NCI-H187 treated with DMSO at 0.1 percent for 48 hours (cell line): ENCODE data around the gene QRFP.

Experiments used
- DNase-seq: peaks from one replicate; lab custom pipeline; 2025; lab: John Stamatoyannopoulos, UW

Gene QRFP

DNA sequence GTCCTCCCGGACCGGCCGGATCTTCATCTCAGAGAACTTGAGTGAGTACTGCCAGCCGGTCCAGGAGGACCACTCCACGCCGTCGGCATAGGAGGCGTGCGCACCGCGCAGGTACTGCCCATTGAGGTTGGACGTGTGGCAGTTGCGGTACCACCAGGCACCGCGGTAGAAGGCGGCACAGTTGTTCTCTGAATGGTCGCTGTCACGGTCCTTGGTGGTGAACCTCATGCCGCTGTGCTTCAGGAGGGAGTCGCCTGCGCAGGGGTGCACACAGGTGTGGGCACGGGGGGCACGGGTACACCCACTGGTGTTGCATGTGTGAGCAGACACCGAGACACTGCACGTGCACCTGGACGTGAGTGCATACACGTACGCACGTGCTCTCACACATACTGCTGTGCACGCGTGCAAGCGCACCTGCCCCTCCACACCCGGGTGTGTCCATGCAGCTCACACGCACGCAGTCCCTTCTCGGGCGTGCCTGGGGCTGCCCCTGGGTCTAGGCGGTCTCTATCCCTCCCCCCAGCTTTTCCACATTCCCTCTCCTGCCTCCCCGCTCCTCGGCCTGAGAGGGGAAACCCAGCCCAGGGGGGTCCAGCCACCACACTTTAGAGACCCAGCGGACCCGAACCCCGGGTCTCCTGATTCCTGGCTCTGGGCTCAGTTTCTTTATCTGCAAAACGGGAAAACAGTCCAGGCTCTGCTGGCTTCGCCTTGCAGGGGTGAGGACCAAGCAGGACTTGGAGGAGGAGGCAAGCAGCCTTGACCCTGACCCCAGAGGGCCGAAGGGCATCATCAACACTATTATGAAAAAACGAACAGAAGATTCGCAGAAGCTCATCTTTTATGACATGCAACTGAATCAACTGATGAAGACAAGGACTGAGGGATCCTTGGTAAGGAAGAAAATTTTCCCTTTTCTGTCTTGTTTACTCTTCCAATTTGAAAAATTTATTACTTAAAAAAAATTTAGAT is 7.7 kb upstream of the QRFP start:
- DNase-seq: no peak

DNA sequence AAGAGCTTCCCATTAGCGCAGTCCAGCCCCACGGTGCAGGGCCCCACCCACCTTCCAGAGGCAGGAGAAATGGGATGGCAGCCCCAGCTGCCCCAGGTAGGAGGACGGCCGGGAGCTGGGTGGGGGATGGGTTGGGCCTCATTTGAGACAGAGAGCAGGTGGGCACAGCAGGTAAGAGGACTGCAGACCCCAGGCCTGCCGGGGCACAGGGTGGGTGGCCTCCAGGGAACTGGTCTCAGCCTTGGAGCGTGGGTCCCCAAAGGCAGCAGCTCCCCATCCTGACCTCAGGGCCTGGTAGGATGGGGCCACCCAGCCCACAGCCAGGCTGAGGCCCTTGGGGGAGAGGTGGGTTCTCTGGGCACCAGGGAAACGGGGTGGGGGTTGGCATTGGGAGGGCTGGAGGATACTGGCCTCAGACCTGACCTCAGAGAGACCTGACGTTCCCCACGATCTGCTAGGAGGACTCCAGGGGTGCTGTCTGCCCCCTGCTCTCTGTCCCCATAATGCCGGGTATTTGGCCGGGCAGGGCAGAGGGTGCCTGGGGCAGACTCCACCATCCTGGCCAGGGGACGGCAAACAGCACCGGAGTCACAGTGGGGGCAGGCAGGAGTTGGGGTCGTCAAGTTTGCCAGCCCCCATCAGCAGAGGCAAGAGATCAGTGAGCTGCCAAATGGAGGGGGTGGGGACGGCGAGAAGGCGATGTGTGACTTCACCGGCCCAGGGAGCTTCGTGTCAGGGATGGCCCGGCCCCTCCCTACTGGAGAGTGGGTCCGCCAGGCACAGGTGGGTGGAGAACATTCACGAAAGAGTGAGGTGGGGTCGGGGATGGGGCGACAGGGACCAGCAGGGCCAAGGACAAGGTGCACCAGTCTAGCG is 6.8 kb upstream of the QRFP start:
- DNase-seq: no peak

DNA sequence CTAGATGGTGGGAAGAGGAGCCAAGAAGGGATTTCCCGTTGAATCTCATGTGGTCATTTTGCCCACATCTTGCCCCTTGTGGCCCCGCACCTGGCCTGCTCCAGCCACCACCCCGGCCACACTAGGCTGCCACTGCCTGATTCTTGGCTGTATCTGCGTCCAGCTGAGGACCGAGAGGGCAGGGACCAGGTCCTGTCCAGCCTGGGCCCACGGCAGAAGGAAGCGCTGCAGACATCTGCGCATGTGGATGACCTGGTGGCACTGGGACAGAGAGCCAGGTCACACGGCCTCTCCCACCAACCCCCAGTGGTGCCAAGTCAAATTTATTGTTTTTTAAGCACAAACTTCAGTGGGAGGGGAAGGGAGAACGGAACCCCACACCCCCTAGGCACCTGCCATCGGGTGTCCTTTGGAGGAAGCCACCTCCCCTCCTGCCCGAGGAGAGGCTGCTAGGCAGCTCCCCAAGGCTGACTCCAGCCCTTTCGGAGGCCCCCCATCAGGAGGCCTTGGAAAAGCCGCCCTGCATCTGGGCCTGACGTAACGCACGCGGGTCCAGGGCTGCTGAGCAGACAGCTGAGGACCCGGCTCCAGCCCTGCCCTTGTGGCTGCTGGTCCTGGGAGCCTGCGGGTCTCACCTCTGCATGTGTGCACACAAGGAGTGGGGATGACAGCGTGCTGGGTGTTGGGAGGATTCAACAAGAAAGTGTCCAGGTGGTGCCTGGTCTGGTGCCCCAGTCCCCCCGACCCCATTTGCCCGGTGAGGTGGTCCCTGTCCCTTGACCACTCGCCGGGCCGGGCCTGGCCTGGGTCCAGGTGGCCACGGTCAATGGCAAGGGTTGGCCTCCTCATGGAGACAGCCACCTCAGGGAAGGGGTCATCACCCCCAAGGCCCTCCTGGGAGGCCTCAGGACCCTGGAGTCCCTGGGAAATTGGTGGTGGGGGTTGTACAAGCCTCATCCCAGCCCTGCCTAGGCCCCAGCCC is 5.9 kb upstream of the QRFP start:
- no peak for DNase-seq

- no peak for DNase-seq
These were observed 5.0 kb upstream of the QRFP start for GRCh38 chr9:130901498-130902203.

DNA sequence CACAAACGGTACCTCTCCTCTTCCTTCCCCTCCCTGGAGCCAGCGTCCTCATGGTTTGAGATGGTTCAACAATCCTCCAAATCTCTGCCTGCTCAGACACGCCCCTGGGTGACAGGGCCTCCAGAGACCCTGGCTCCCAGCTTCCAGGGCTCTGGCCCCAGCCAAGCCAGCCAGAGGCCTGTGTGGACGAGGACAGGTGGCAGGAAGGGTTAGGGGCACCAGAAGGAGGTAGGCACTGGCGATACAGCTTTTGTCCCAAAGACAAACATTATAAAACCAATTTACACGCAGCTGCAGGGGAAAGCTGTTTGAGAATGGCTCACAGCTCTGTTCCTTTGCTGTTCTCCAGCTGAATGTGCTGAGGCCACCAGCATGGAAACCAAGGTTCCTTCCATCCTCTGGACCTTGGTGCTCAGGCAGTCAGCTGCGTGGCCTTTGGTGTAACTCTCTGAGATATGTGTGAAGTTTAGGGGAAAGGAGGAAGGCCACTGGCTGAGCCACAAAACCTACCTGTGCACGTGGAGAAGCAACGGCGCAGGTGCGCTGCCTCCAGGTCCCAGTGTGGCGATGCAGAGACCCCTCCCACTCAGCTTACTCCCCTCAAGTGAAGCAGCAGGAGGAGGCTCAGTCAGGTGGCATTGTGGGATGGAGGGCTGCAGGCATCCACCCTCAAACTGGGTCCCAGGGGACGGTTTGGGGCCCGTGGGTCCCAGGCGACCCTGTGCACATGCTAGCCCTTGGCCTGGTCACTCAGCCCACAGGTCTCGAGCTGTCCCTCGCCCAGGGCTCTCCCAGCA is 4.3 kb upstream of the QRFP start:
- DNase-seq: no peak

DNA sequence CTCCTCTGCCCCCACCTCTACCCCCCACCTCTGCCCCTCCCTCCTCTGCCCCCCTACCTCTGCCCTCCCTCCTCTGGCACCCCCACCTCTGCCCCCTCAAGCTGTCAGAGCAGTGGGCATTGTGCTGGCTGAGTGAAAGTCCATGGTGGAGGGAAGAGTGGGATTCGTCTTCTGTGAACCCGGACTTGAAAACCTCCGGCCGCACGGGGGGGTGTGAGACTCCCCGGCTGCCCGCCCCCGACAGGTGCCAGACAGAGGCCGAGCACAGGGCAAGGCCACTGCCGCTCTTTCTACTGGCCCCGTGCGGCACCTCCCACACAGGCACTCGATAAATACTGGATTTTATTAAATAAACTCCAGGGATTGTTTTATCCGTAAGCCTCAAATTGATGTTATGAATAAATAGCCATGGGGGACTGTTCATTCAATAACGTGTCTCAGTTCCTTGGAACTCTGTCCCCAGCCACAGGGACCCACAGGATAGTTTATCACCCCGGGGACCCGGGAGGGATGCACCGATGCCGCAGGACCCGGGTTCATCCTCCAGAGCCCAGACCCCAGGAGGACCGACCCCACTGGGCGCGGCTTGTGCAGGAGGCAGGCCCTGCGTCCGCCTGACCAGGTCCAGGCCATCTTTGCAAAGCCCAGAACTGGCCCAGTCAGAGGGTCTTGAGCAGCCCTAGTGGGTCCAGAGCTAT is 2.6 kb upstream of the QRFP start:
- no peak for DNase-seq

DNA sequence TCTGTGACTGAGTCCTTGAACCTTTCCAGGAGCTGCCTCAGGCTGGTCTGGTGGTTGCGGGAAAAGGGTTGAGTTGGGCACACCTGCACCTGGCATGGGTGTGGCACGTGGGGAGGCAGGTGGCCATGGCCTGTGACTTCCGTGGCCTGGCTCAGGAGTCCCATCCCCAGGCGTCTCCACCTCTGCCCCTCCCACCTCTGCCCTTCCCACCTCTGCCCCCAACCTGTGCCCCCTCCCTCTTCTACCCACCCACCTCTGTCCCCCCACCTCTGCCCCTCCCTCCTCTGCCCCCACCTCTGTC is 1.9 kb upstream of the QRFP start:
- DNase-seq: no peak

- DNase-seq: no peak
These were observed 1.4 kb upstream of the QRFP start for GRCh38 chr9:130897848-130898551.

DNA sequence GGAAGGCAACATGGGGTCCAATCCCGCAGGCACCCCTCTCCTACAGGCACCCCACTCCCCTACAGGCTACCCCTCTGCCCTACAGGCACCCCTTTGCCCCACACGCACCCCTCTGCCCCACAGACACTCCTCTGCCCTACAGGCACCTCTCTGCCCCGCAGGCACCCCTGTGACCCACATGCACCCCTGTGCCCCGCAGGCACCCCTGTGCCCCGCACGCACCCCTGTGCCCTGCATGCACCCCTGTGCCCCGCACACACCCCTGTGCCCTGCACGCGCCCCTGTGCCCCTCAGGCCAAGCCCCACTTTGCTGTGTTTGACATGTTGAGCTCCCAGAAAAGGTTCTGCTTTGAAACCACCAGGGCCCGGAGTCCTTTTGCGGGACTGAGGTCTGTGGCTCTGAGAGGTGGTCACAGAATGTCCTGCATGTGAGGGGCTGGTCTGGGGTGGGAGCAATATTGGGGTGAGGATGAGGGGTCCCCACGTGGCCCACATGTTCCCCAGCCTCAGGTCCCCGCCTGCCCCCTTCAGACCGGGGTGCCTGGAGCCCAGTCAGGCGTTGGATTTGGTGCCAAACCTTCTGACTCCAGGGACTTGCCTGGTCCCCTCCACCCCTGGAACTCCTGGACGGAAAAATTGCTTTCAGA is 616 bp upstream of the QRFP start:
- no peak for DNase-seq

DNA sequence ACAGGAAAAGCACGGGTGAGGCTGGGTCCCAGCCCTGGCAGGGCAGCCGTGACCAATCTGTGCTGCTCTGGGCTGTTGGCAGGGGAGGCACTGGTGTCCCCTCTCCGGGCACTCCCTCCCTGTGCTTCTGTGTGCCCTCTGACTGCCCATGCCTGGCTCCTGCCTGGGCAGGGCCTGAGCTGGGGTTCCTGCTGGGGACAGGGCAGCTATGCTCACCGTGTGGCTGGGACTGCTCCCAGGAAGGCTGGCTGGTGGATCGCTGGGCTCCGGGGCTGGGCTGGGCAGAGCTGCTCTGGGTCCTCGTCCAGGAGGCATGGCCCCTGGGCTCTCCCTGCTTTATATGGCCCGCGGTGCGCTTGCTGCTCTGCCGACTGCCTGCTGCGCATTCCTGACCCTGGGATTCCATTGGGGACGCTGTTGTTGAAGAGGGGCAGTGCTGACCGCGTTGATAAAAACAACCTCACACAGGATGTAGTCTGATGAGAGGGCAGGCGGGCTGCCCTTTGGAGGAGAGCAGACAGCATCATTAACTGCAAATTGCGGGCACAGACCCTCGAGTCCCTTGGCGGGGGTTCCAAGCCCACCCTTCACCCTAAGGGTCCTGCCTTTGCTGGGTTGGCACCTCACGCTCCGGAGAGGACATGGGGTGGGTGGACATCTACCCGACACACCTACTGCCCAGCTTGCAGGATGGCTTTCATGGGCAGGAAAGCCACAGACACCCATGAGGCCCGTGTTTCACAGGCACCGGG is 955 bp downstream of the QRFP start:
- no peak for DNase-seq

DNA sequence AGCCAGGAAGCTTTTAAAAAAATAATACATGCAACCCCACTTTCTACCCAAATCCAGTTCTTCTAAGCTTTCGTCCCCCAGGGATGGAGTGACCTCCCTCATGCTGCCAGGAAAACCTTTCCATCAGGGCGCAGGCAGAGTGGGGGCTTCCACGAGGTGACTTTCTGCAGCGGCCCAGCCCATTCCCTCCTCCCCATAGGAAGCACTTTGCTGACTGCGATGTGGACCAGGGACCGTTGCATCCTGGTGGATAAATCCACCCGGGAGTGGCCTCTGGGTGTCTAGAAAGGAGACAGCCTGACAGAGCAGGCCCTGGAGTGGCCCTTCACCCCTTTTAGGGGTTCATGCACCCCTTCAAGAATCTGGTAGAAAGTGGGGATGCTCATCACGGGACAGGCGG is 1.6 kb downstream of the QRFP start:
- DNase-seq: no peak

DNA sequence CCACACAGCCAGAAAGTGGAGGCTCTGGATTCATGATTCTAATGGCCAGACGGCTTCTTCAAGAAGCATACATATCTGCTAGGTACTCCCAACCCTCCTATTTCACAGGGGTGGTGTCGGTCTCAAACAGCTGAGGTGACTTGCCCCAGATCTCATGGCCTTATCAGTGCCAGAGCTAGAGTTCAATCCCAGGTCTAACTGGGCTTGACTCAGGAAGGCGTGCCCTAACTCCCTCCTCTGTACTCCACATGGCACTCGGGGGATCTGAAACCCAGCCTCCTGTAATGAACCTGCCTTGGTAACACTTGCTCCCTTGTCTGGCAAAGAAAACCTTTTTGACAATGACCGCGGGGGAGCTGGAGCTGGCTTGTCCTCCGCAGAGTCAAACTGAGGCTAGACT is 2.1 kb downstream of the QRFP start:
- no peak for DNase-seq

DNA sequence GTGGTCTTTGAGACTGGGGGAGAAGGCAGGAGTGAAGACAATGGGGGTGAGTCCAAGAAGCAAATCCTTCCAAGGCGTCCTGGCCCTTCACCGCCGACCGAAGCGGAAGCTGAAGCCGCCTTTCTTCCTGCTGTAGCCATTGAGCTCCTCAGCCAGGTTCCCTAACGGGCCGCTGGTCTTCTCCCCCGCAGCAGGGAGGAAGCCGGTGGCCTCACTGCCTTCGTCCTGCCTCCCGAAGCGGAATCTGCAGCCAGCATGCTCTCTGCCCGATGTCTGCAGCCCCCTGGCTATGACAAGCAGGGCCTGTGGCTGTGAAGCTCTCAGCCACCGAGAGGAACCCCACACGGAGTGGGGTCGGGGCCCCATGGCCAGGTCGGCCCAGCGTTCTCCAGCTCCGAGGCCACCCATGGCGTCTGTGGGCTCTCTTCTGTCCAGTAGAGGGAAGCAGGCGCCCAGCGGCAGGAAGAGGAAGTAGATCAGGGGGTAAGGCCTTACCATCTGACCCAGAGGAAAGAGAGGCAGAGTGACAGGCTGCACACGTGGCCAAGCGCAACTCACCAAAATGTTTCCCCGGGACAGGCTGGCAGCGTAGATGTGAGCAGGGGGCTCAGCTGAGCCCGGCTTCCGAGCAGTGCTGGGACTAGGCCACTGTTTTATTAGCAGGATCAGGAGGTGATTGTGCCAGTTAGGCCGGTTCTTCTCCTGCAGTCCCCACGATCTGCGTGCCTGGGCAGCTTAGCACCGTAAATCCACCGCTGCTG is 3.1 kb downstream of the QRFP start:
- DNase-seq: no peak

DNA sequence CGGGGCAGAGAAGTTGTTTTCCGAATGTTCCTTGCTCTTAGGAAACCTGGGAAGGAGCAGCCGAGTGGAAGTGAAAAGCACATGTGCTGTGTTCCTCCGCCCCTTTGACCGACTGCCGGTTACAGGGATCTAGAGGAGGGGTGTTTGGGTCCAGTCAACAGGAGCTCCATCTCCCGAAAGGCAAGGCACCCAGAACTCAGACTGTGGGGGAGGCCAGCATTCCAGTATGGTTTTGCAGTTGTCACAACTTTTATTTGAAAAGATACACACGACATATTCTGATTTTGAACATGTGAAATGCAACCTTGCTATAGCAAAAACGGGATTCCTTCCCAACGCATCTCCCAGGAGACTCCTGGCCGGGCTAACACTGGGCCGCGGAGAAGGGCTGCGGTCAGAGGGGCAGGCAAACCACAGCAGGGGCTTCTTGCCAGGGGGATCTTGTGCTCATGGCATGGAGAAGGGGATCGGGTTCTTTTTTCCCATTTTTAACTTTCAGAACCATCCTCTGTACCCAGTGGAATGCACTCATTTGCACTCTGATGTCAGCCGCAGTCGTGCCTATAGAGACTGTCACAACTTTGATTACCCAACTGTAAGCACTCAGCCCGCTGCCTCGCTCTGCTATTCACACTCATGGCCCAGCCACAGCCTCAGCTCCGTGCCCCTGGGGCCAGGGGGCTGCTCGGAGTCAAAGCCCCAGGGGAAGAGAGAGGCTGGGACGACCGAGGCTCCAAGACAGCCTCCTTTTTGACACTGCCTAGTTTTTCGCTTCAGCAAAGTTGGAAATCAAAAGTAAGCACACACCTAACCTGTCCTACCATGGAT is 3.9 kb downstream of the QRFP start:
- no peak for DNase-seq

DNA sequence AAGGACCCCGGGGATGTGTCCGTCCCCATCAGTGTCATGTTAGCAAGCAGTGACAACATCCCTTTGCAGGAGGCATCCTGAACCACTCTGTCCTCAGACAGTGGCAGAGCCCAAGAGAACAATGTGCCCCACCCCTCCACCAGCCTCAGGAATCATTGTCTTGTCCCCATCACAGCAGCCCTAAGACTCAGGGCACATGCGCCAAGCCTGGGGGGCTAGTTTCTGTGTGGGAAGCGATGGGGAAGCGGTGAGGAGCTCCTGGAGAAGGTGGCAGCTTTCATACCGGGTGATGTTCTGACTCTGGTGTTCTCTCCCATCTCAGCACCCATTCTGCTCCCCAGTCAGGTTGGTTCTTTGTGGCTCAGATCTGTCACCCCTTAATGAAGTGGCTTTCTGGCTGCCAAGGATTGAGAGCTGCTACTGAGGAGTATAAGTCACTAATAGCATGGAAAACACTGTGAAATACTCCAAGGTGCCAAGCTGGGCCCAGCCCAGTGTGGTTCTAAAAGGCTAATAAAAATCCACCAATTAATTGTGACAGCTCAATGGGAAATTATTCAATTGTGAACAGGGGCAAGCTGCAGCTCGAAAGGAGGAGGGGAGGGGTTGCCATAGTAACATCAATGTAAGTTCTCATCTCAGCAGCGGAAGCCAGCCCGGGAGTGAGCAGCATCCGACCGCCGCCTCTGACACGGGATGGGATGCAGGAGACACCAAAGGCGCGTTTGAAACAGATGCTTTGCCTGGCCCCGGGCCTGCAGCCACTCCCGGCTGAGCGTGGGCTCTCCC is 4.7 kb downstream of the QRFP start:
- no peak for DNase-seq
